K562 (cell line): ENCODE data around the gene TSPOAP1. TPM values are rescaled to one million over a fixed set of nuclear protein-coding genes. Genes with fewer than 3 reads are reported as not detected.

Experiments used
- ATAC-seq: fragments of 200-7000 bp; cut with Tn5 transposase; 3 replicates; pipeline ENCODE4 v1.9.1; 2020; ENCODE audit warnings: moderate library complexity
- BruUV-seq: library from RNA; stranded (reverse); fragments of 400-500 nt; replicated peaks from 2 replicates; lab custom pipeline; 2021; lab: Mats Ljungman, UMichigan
- CTCF ChIA-PET: fragments of 300-600 bp; formaldehyde crosslinking; extraction: SDS; loops from one replicate; lab custom pipeline; 2021; ENCODE audit warnings: low intra/inter-chr PET ratio; lab: Yijun Ruan, JAX
- POLR2A ChIA-PET: fragments of 300-600, 350-650 bp; sonication (Branson Sonifier 250); formaldehyde crosslinking; extraction: SDS; loops from one replicate; lab custom pipeline; 2021; ENCODE audit warnings: antibody characterized with exemption, inconsistent platforms; lab: Yijun Ruan, JAX
- DNase-seq, 4 experiments: peaks; one replicate each; pipeline versions ENCODE4 v3.0.0 to v3.0.0-alpha.2; 2011 to 2018; ENCODE audit warnings: low spot score in 3 of 4, mixed read lengths in 3 of 4; ENCODE audit errors: extremely low read depth in 1 of 4
- FAIRE-seq: peaks from 2 replicates; lab custom pipeline; 2011; peaks lifted over from hg19 to GRCh38; lab: Jason Lieb, UNC
- H2AFZ ChIP-seq: 2 replicates; pipeline ENCODE4 v1.6.0; 2011; ENCODE audit warnings: low read depth, low read length, control low read depth, inconsistent platforms
- H3K27ac ChIP-seq: fragments of 200-600 bp; 3 replicates; pipeline ENCODE4 v1.8.0; 2011; ENCODE audit warnings: low read depth, mild to moderate bottlenecking, control low read depth, inconsistent platforms, low read length, moderate library complexity, mixed read lengths; ENCODE audit errors: extremely low read depth
- H3K27me3 ChIP-seq, 2 experiments: fragments of 300-600 bp in 1 of 2; 2 replicates in 1 of 2; 3 replicates in 1 of 2; pipeline versions ENCODE4 v1.6.0 to v1.8.0; 2011; ENCODE audit warnings: inconsistent platforms in 2 of 2, low read length in 2 of 2, mild to moderate bottlenecking in 1 of 2, mixed read lengths in 1 of 2, moderate library complexity in 1 of 2; ENCODE audit not compliant: control insufficient read depth in 2 of 2, insufficient read depth in 2 of 2
- H3K36me3 ChIP-seq: fragments of 300-600 bp; 3 replicates; pipeline ENCODE4 v1.8.0; 2011; ENCODE audit warnings: mild to moderate bottlenecking, low read length, inconsistent platforms; ENCODE audit not compliant: control insufficient read depth, insufficient read depth
- H3K4me1 ChIP-seq, 2 experiments: fragments of 200-600 bp in 1 of 2; replicated peaks in 1 of 2; 2 replicates in 1 of 2; 3 replicates in 1 of 2; pipeline versions ENCODE4 v1.5.1 to v1.8.0; 2011; ENCODE audit warnings: inconsistent platforms in 2 of 2, low read length in 2 of 2, mild to moderate bottlenecking in 1 of 2, mixed read lengths in 1 of 2, moderate library complexity in 1 of 2; ENCODE audit not compliant: control insufficient read depth in 2 of 2, insufficient read depth in 2 of 2
- H3K4me2 ChIP-seq: 2 replicates; pipeline ENCODE4 v1.6.1; 2011; ENCODE audit warnings: low read length, control low read depth, inconsistent platforms, mixed read lengths; ENCODE audit not compliant: insufficient read depth
- H3K4me3 ChIP-seq: fragments of 200-600 bp; sonication (generic), shearing (Covaris generic); 2 replicates; pipeline ENCODE4 v1.5.1; 2016; ENCODE audit warnings: control low read depth, inconsistent platforms
- H3K79me2 ChIP-seq: fragments of 200-600 bp; 3 replicates; pipeline ENCODE4 v1.8.0; 2011; ENCODE audit warnings: low read length, inconsistent platforms; ENCODE audit not compliant: control insufficient read depth, insufficient read depth
- H3K9ac ChIP-seq, 2 experiments: 2 replicates each; pipeline versions ENCODE4 v1.6.0 to v1.6.1; 2011; ENCODE audit warnings: low read depth in 2 of 2, low read length in 2 of 2, control low read depth in 1 of 2, inconsistent platforms in 1 of 2, mild to moderate bottlenecking in 1 of 2, mixed read lengths in 1 of 2; ENCODE audit not compliant: insufficient read depth in 1 of 2
- H3K9me1 ChIP-seq: one replicate; pipeline ENCODE4 v1.6.0; 2011; ENCODE audit warnings: inconsistent platforms, mild to moderate bottlenecking, low read length, moderate library complexity; ENCODE audit not compliant: control insufficient read depth, insufficient read depth
- H3K9me3 ChIP-seq: replicated peaks from 2 replicates; pipeline ENCODE4 v1.5.1; 2011; ENCODE audit warnings: low read depth, low read length, inconsistent platforms; ENCODE audit not compliant: control insufficient read depth, insufficient read depth
- H4K20me1 ChIP-seq: replicated peaks from 2 replicates; pipeline ENCODE4 v1.6.1; 2011; ENCODE audit warnings: low read length, inconsistent platforms, mixed read lengths; ENCODE audit not compliant: control insufficient read depth, insufficient read depth
- ADNP ChIP-seq: fragments of 200-800 bp; sonication (Bioruptor generic); IDR thresholded peaks from 2 replicates; pipeline ENCODE4 v1.6.1; 2016; ENCODE audit warnings: missing genetic modification characterization, missing compliant biosample characterization
- GTF2E2 ChIP-seq: fragments of 200-800 bp; sonication (Bioruptor generic); IDR thresholded peaks from 2 replicates; pipeline ENCODE4 v1.6.1; 2016; ENCODE audit warnings: missing genetic modification characterization, missing compliant biosample characterization
- MAFF ChIP-seq: IDR thresholded peaks from 2 replicates; pipeline ENCODE4 v1.6.1; 2012; ENCODE audit warnings: low read length, improper control_type of control experiment
- PKNOX1 ChIP-seq: fragments of 450-650 bp; IDR thresholded peaks from 2 replicates; pipeline ENCODE4 v1.6.1; 2016
- POLR2G ChIP-seq: fragments of 200-400 bp; formaldehyde crosslinking; IDR thresholded peaks from 2 replicates; pipeline ENCODE4 v1.6.1; 2017; ENCODE audit warnings: low read depth, mild to moderate bottlenecking, antibody characterized with exemption, low read length, moderate library complexity
- SMARCA5 ChIP-seq: fragments of 450-650 bp; IDR thresholded peaks from 2 replicates; pipeline ENCODE4 v1.6.1; 2016
- SOX6 ChIP-seq: fragments of 450-650 bp; IDR thresholded peaks from 2 replicates; pipeline ENCODE4 v1.6.1; 2014; ENCODE audit warnings: mild to moderate bottlenecking
- ZBTB43 ChIP-seq: sonication (generic); formaldehyde crosslinking; IDR thresholded peaks from 2 replicates; pipeline ENCODE4 v1.8.0; 2023; ENCODE audit warnings: mild to moderate bottlenecking, missing genetic modification reagents
- ZBTB7A ChIP-seq: IDR thresholded peaks from 2 replicates; pipeline ENCODE4 v1.6.1; 2011; ENCODE audit warnings: low read depth, mild to moderate bottlenecking, low read length, moderate library complexity, borderline replicate concordance; ENCODE audit not compliant: control insufficient read depth
- ZNF699 ChIP-seq: fragments of 250-450 bp; sonication (Bioruptor Pico); IDR thresholded peaks from 2 replicates; pipeline ENCODE4 v1.8.0; 2021; ENCODE audit warnings: mild to moderate bottlenecking, moderate library complexity; ENCODE audit not compliant: insufficient replicate concordance
- WGBS: fragments of 100-300 bp; shearing (Covaris generic); methylation state at CpG from one replicate; pipeline ENCODE4 v1.1.6; 2016; ENCODE audit warnings: low coverage, mixed read lengths; ENCODE audit not compliant: insufficient coverage; ENCODE audit errors: missing lambda C conversion rate; 5-methylcytosine and 5-hydroxymethylcytosine counted together
- in situ Hi-C: fragments of 300-500 bp; cut with MboI; formaldehyde crosslinking; loops from 4 replicates; pipeline ENCODE4 v1.15.0; 2018; ENCODE audit warnings: inconsistent platforms, mixed read lengths
- intact Hi-C: fragments of 100-400 bp; cut with micrococcal nuclease; formaldehyde crosslinking; loops from 2 replicates; pipeline ENCODE4 v1.14.2; 2022
- polyA plus RNA-seq, 8 experiments: library from polyadenylated mRNA; depleted of rRNA in 4 of 8; stranded (reverse) in 5 of 8; unstranded in 3 of 8; fragments of >200 nt; fragmentation: Nextera tagmentation in 2 of 8; fragmentation: Illumina TruSeq in 1 of 8; extraction: Ambion mirVana in 2 of 8; extraction: Trizol in 1 of 8; gene quantifications; 2 replicates each; pipeline versions ENCODE4 v1.2.1 to v1.2.3, GENCODE V29; 2011 to 2014; ENCODE audit warnings: inconsistent platforms in 1 of 8, missing spikeins in 1 of 8
- total RNA-seq, 7 experiments: library from RNA; depleted of rRNA in 6 of 7; stranded (reverse); fragments of >200 nt in 6 of 7; fragmentation: Illumina TruSeq in 2 of 7; extraction: Trizol in 2 of 7; gene quantifications; 2 replicates each; pipeline versions ENCODE4 v1.2.1 to v1.2.3, GENCODE V29; 2011 to 2021; ENCODE audit warnings: low replicate concordance in 1 of 7

TSPOAP1 gene
- total and polyA plus RNA-seq, 9 of the 15 experiments (the other 6 are each of a cell fraction or from before 2014, with no cell fraction given) = 0.87 to 3.9 (median 1.8) TPM; not detected in 2

- H3K27me3 ChIP-seq = no peaks in the 10 kb centered on the region
- intact Hi-C loops (loop anchor here (5.0 kb wide), 1 partner anchor 84 kb away; no protein-coding TSS in a partner anchor), in situ Hi-C loops (no loop called here)
- CTCF ChIA-PET = no interaction called here
- POLR2A ChIA-PET = interaction anchor here (1.1 to 17.7 kb wide), 8 partner anchors 11 to 78 kb away, joined by 3 to 257 read pairs (median 12); partner anchors contain the start of gene RNF43
- BruUV-seq = no TSS peak
- H2AFZ ChIP-seq = peak overlapping the region; percentile 72; the same call in 1 of the 2 replicates
- peak overlapping the region; percentile 100 for H3K4me2 ChIP-seq
- H4K20me1 ChIP-seq = no peaks in the 10 kb centered on the region; the same call in 1 of the 2 replicates
- DNase-seq (peak in 1 of 4 experiments; percentile 5), FAIRE-seq (no peak), ATAC-seq (no peak)
- peaks cover 23% of the 10 kb centered on the region for H3K36me3 ChIP-seq
- peak overlapping the region in 1 of 2 experiments; percentile 99; a peak in 2 of 4 replicates for H3K9ac ChIP-seq
- peaks cover 30% of the 10 kb centered on the region for H3K79me2 ChIP-seq
- H3K9me3 ChIP-seq = no peaks in the 10 kb centered on the region
- H3K4me3 ChIP-seq = peak overlapping the region; percentile 99; the same call in 1 of the 2 replicates
- peaks cover 20 to 22% of the 10 kb centered on the region in 2 experiments; a peak in 4 of 5 replicates for H3K4me1 ChIP-seq
- 43% methylated on average over 4 of the region's 4 CpGs for WGBS
- peak overlapping the region; percentile 89 for H3K27ac ChIP-seq
- no peaks in the 10 kb centered on the region for H3K9me1 ChIP-seq
- TF ChIP-seq ZBTB7A (no peak), SMARCA5 (0 out of 2 replicates have a peak, but pooled peaks have one; percentile 6), POLR2G (no peak), GTF2E2 (tag) (no peak), SOX6 (no peak), ZBTB43 (CRISPR knock-in tag) (no peak), PKNOX1 (peak; percentile 46; the same call in 1 of the 2 replicates), ADNP (tag) (peak; percentile 72), MAFF (no peak), ZNF699 (CRISPR knock-in tag) (no peak)
Observed at GRCh38 chr17:58353389-58353825, 24.8 kb upstream of the TSPOAP1 start.
